Right lobe of liver (tissue), 6 donors: ENCODE results near the gene PKD2L2. TPM values are rescaled to one million over a fixed set of nuclear protein-coding genes. Genes with fewer than 3 reads are reported as not detected.

Experiments used
- ATAC-seq, 4 donors: fragments of 200-7000 bp; cut with Tn5 transposase; one replicate each; pipeline ENCODE4 v1.9.1; 2020; ENCODE audit warnings: mild to moderate bottlenecking in 4 of 4, moderate library complexity in 4 of 4
- DNase-seq, 3 donors: peaks; one replicate each; pipeline ENCODE4 v3.0.0-alpha.2; 2020
- H3K27ac ChIP-seq, 3 donors: fragments of 200-600 bp; one replicate each; pipeline ENCODE4 v1.8.0; 2022
- H3K27me3 ChIP-seq, 2 donors: fragments of 200-600 bp; one replicate each; pipeline ENCODE4 v1.8.0; 2022
- H3K36me3 ChIP-seq, 4 donors: fragments of 200-600 bp; sonication (generic) in 1 of 4; one replicate each; pipeline versions ENCODE4 v1.5.1 to v1.8.0; 2017 to 2022; ENCODE audit warnings: control low read depth in 1 of 4
- H3K4me1 ChIP-seq, 4 donors: fragments of 200-600 bp; sonication (generic) in 1 of 4; one replicate each; pipeline versions ENCODE4 v1.5.1 to v1.8.0; 2017 to 2022; ENCODE audit warnings: control low read depth in 1 of 4
- H3K4me3 ChIP-seq, 3 donors: fragments of 200-600 bp; one replicate each; pipeline ENCODE4 v1.8.0; 2022
- H3K9me3 ChIP-seq, 4 donors: fragments of 200-600 bp; sonication (generic) in 1 of 4; one replicate each; pipeline versions ENCODE4 v1.5.1 to v1.8.0; 2017 to 2022; ENCODE audit warnings: control low read depth in 1 of 4
- POLR2A ChIP-seq: fragments of 450-650 bp; IDR thresholded peaks from one replicate; pipeline ENCODE4 v1.6.1; 2017; ENCODE audit warnings: antibody characterized with exemption, mild to moderate bottlenecking
- WGBS: methylation state at CpG from one replicate; pipeline ENCODE4 v1.1.6; 2018; ENCODE audit warnings: low coverage, low lambda C conversion rate; ENCODE audit not compliant: insufficient coverage; ENCODE audit errors: missing lambda C conversion rate; 5-methylcytosine and 5-hydroxymethylcytosine counted together
- intact Hi-C, 2 donors: fragments of 100-400 bp; cut with DNase I; formaldehyde crosslinking; loops; one replicate each; pipeline versions ENCODE4 v1.11.2 to v1.14.1; 2022
- total RNA-seq, 6 experiments: library from RNA; depleted of rRNA in 2 of 6; stranded (reverse); fragments of >200 nt in 2 of 6; fragmentation: NEBNext Ultra II Directional in 3 of 6; extraction: Animal tissue kit (Norgen Biotek cat#: 25700) in 3 of 6; gene quantifications; one replicate each; pipeline versions ENCODE4 v1.1.0 to v1.2.4, GENCODE V29; 2016 to 2023
- TF ChIP-seq, protein P1 (sequence below), 4 donors: fragments of 200-600 bp in 3 of 4; fragments of 450-650 bp in 1 of 4; IDR thresholded peaks; one replicate each; pipeline versions ENCODE4 v1.5.1 to v1.8.0; 2016 to 2022; ENCODE audit warnings: antibody characterized with exemption in 4 of 4, mild to moderate bottlenecking in 2 of 4
- donor health status: DM: no; HTN: yes; CAD: no.
- donor health status: DM: no; HTN: no; CAD: no.
- donor health status: DM: no; HTN: no; CAD: no.
- donor health status: DM: no; HTN: yes; CAD: no.
- donor health status: DM: no; HTN: yes; CAD: no.

PKD2L2 gene
- total RNA-seq, 6 experiments from 2014 or later, result not detected

DNA sequence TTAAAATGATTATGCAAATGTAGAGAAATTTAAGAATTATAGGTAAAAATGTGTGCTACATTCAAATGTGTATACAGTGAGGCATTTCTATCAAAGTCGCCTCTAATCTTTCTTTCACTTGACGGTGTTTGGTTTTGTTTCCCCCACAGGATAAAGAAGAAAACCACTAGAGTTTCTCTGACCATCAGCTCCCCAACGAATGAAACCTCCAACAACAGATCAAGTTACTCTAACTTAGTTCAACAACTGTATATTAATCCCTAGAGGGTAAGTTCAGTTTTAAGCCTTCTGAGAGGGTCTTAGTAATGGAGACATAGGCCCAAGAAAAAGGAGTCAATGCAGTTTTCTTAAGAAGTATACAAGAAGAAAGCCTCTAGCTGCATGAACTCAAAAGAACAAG lies 33.1 kb upstream of the PKD2L2 start:
- H3K4me1 ChIP-seq, result peaks cover 0 to 4% (median 2%) of the 10 kb centered on the region in 4 donors
- no peak overlapping the region for H3K27ac ChIP-seq
- TF ChIP-seq, protein P1, sequence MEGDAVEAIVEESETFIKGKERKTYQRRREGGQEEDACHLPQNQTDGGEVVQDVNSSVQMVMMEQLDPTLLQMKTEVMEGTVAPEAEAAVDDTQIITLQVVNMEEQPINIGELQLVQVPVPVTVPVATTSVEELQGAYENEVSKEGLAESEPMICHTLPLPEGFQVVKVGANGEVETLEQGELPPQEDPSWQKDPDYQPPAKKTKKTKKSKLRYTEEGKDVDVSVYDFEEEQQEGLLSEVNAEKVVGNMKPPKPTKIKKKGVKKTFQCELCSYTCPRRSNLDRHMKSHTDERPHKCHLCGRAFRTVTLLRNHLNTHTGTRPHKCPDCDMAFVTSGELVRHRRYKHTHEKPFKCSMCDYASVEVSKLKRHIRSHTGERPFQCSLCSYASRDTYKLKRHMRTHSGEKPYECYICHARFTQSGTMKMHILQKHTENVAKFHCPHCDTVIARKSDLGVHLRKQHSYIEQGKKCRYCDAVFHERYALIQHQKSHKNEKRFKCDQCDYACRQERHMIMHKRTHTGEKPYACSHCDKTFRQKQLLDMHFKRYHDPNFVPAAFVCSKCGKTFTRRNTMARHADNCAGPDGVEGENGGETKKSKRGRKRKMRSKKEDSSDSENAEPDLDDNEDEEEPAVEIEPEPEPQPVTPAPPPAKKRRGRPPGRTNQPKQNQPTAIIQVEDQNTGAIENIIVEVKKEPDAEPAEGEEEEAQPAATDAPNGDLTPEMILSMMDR (IDR thresholded peaks at IDR 0.05), result no peak
- no peak for TF ChIP-seq POLR2A
- no peaks in the 10 kb centered on the region for H3K36me3 ChIP-seq
- H3K27me3 ChIP-seq, result no peaks in the 10 kb centered on the region
- no peak for DNase-seq
- no peak for ATAC-seq
- intact Hi-C loops, result no loop called here
- 70% methylated on average over 3 of the region's 3 CpGs for WGBS
- no peak overlapping the region for H3K4me3 ChIP-seq
- no peaks in the 10 kb centered on the region for H3K9me3 ChIP-seq

DNA sequence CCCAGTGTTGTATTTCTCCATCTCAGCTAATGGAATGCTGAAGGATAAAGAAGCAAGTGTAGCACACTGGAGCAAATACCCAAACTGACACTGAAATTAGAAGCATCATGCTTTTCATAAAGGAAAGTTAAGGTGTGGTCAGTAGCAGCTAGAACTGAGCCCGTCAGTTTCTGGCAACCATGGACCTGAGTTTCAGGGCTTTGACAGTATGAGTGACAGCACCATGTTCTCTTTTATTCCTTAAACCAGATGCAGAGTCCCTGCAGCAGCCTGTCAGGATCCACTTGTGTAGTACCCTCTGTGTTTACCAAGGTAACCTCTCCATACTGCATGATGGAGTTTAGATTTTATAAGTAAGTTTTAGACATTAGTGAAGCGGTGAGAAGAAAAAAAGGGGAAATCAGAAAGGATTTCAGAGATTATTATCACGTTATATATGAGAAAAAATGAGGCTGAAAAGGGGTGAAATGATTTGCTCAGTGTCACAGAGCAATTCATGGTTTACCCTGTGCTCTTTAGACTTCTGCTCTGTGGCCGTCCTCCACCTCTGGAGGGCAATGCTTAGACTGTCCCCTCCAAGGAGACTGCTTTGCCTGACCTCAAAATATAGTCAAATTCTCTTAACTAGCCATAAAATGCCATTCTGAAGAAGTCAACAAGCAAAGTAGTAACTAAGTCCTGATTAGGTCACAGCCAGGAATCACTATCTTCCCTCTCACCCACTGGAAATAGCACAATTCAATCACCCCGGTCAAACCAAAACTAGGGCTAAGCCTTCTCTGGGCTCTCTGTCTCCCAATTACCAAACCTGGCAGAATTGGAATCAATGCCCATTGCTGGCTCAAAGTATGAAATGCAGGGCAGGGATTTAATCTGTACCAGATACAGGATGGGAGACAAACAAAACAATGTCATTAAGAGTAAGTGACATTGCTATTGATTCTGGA lies 32.1 kb upstream of the PKD2L2 start:
- Histone ChIP-seq H3K4me1 (peaks cover 0 to 4% (median 2%) of the 10 kb centered on the region in 4 donors), H3K4me3 (no peak overlapping the region), H3K27ac (no peak overlapping the region), H3K9me3 (no peaks in the 10 kb centered on the region), H3K27me3 (no peaks in the 10 kb centered on the region), H3K36me3 (no peaks in the 10 kb centered on the region)
- DNase-seq, result no peak
- ATAC-seq, result peak in 2 of 4 donors; percentile 19 to 30
- 88% methylated on average over 5 of the region's 5 CpGs for WGBS
- TF ChIP-seq POLR2A, result no peak
- TF ChIP-seq, protein P1 (IDR thresholded peaks at IDR 0.05), result no peak
- intact Hi-C loops, result no loop called here

DNA sequence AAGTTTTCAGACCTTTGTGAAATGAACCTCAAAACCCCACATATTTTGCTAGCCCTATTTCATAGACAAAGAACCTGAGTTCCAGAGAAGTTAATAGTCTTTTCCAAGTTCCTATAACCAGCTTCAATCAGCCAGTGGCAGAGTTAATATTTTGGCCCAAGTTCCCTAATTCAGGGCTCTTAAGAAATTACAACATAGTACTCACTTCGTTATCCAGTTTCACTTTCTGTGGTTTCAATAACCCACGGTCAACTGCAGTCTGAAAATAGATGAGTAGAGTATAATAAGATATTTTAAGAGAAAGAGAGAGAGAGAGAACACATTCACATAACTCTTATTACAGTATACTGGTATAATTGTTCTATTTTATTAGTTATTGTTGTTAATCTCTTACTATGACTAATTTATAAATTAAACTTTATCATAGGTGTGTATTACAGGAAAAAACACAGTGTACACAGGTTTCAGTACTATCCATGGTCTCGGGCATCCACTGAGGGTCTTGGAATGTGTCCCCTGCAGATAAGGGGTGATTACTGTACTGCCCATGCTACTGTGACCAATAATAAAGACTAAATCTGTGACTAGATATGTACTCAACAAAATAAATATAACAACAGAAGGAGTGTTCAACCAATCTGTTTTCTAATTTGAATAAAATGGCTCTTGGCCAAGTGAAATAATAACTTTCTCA lies 30.9 kb upstream of the PKD2L2 start:
- Histone ChIP-seq H3K36me3 (no peaks in the 10 kb centered on the region), H3K9me3 (no peaks in the 10 kb centered on the region), H3K27me3 (no peaks in the 10 kb centered on the region), H3K4me3 (peak overlapping the region in 1 of 3 donors; percentile 16), H3K4me1 (peaks cover 0 to 4% (median 2%) of the 10 kb centered on the region in 4 donors), H3K27ac (no peak overlapping the region)
- ATAC-seq (peak; percentile 83 to 95 (median 89)), DNase-seq (no peak)
- WGBS, result 6% methylated on average over 3 of the region's 3 CpGs
- intact Hi-C loops, result no loop called here
- TF ChIP-seq, protein P1 (IDR thresholded peaks at IDR 0.05), result no peak
- TF ChIP-seq POLR2A, result no peak

DNA sequence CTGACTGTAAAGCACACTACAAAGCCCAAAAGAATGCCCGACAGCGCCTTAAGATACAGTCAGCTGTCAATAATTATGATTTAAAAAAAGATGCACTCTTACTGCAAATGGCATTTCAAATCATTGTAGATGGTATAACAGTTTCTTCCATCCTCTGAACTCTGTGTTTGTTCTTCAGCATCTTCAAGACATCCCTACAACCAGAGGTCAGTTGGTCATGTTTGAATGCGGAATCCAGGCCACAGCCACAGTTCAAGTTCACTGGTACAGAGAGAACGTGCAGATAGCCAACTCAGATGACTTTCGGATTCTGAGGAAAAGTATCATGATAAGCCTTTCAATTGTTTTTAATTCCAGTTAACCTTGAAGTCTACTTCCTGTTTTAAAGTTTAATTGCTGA lies 30.3 kb upstream of the PKD2L2 start:
- Histone ChIP-seq H3K27me3 (no peaks in the 10 kb centered on the region), H3K9me3 (no peaks in the 10 kb centered on the region), H3K4me3 (no peak overlapping the region), H3K4me1 (peaks cover 0 to 4% (median 2%) of the 10 kb centered on the region in 4 donors), H3K27ac (no peak overlapping the region), H3K36me3 (no peaks in the 10 kb centered on the region)
- DNase-seq (no peak), ATAC-seq (peak; percentile 33 to 76 (median 56))
- 63% methylated on average over 5 of the region's 5 CpGs for WGBS
- TF ChIP-seq, protein P1 (IDR thresholded peaks at IDR 0.05), result no peak
- no peak for TF ChIP-seq POLR2A
- intact Hi-C loops, result no loop called here
